Type B pancreatic cell (in vitro differentiated cells): Measurements from ENCODE around the gene CBLC. TPM values are rescaled to one million over a fixed set of nuclear protein-coding genes. Genes with fewer than 3 reads are reported as not detected.

Experiments
- DNase-seq: peaks from one replicate; pipeline ENCODE4 v3.0.0; 2021; ENCODE audit warnings: mixed read lengths; ENCODE audit not compliant: unreplicated experiment; ENCODE audit errors: extremely low spot score
- H3K27ac Mint-ChIP-seq: 2 replicates; pipeline ENCODE4 v1.8.0; 2021; ENCODE audit warnings: mild to moderate bottlenecking, mixed read lengths
- H3K27me3 Mint-ChIP-seq: 2 replicates; pipeline ENCODE4 v1.8.0; 2021; ENCODE audit warnings: mixed read lengths
- H3K36me3 Mint-ChIP-seq: 2 replicates; pipeline ENCODE4 v1.8.0; 2021; ENCODE audit warnings: mixed read lengths
- H3K4me1 Mint-ChIP-seq: one replicate; pipeline ENCODE4 v1.8.0; 2021; ENCODE audit warnings: mixed read lengths; ENCODE audit not compliant: unreplicated experiment
- H3K4me3 Mint-ChIP-seq: 2 replicates; pipeline ENCODE4 v1.8.0; 2021; ENCODE audit warnings: mild to moderate bottlenecking, mixed read lengths
- H3K9me3 Mint-ChIP-seq: 2 replicates; pipeline ENCODE4 v1.8.0; 2021; ENCODE audit warnings: mixed read lengths
- total RNA-seq: library from RNA; stranded (reverse); gene quantifications from 2 replicates; pipeline ENCODE4 v1.2.1, GENCODE V29; 2021; ENCODE audit warnings: low replicate concordance
- TF ChIP-seq, protein P1 (sequence below): fragments of 200-600 bp; sonication (generic); conservative IDR thresholded peaks from 2 replicates; pipeline ENCODE4 v1.5.0; 2021; ENCODE audit warnings: antibody characterized with exemption, mild to moderate bottlenecking

CBLC gene
- total RNA-seq, 1 donor from 2014 or later: 13.9 TPM

DNA sequence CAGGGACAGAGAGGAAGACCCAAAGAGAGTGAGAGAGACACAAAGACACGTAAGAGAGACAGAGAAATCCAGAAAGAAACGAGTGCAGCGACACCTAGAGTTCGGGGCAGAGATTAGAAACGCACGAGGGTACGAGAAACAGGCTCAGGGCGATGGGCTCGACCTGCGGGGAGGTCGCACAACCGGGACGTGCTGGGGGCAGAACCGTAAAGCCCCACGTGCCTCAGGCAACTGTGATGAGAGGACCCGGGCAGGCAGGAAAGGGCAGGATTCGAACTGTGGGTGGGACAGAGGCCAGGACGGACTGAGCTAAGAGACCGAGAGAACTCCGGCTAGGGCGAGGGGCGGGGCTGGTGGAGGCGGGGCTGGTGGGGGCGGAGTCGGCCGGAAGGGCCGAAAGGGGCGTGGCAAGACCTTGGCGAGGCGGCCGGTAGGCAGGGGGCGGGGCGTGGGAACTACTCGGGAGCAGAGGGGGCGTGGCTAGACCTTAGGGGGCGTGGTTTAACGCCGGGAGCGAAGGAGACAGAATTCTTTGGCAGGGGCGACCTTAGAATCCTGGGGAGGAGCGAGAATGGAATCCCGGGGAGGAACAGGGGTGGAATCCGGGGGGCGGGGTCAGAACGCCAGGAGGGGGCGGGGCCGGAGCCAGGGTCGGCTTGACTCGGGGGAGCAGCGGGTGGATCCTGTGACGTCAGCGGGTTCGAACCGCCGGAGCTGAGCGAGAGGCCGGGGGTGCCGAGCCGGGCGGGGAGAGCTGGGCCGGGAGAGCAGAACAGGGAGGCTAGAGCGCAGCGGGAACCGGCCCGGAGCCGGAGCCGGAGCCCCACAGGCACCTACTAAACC lies 68.1 kb downstream of the CBLC start, which contains the start of gene NECTIN2:
Gene NECTIN2 (plus strand): TSS at position 686 of the 843 bp plus-strand sequence. CDS start 229 bp downstream, outside the sequence.
- DNase-seq: peak; percentile 100
- no peaks in the 10 kb centered on the region for H3K9me3 Mint-ChIP-seq
- peaks cover 22% of the 10 kb centered on the region for H3K4me1 Mint-ChIP-seq
- TF ChIP-seq, protein P1, sequence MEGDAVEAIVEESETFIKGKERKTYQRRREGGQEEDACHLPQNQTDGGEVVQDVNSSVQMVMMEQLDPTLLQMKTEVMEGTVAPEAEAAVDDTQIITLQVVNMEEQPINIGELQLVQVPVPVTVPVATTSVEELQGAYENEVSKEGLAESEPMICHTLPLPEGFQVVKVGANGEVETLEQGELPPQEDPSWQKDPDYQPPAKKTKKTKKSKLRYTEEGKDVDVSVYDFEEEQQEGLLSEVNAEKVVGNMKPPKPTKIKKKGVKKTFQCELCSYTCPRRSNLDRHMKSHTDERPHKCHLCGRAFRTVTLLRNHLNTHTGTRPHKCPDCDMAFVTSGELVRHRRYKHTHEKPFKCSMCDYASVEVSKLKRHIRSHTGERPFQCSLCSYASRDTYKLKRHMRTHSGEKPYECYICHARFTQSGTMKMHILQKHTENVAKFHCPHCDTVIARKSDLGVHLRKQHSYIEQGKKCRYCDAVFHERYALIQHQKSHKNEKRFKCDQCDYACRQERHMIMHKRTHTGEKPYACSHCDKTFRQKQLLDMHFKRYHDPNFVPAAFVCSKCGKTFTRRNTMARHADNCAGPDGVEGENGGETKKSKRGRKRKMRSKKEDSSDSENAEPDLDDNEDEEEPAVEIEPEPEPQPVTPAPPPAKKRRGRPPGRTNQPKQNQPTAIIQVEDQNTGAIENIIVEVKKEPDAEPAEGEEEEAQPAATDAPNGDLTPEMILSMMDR: peak; percentile 80
- peak within 1 kb of the TSS; percentile 96 for H3K4me3 Mint-ChIP-seq
- no peaks in the 10 kb centered on the region for H3K36me3 Mint-ChIP-seq
- H3K27ac Mint-ChIP-seq: peak within 1 kb of the TSS; percentile 97
- H3K27me3 Mint-ChIP-seq: no peaks in the 10 kb centered on the region

DNA sequence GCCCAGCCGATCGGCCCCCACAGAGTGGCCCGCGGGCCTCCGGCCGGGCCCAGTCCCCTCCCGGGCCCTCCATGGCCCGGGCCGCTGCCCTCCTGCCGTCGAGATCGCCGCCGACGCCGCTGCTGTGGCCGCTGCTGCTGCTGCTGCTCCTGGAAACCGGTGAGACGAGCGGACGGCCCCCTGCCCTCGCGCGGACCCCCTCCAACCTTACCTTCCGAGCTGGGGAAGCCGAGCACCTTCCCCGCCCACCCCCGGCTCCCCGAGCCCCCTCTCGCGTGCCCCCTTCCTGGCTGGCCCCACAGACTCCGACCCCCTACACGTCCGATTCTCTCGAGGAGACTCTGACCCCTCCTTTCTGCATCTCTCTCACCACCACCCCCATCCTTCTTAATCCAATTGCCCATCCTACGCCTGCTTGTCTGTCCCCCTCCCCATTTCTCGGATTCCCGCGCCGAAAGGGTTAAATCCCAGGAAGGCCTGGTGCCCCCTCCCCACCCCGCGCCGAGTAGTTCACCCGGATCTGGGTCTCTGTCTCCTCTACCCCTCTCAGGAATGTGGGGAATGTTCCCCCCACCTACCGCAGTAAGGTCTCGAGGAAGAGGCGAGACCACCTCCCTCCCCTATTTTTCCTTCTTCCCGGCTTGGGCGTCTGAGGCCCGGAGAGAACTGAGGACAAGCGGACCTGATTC lies 68.9 kb downstream of the CBLC start:
- Mint-ChIP-seq H3K36me3 (no peaks in the 10 kb centered on the region), H3K27ac (peak overlapping the region; percentile 97), H3K9me3 (no peaks in the 10 kb centered on the region), H3K27me3 (no peaks in the 10 kb centered on the region), H3K4me1 (peaks cover 22% of the 10 kb centered on the region), H3K4me3 (peak overlapping the region; percentile 96)
- TF ChIP-seq, protein P1: no peak
- peak; percentile 86 for DNase-seq

DNA sequence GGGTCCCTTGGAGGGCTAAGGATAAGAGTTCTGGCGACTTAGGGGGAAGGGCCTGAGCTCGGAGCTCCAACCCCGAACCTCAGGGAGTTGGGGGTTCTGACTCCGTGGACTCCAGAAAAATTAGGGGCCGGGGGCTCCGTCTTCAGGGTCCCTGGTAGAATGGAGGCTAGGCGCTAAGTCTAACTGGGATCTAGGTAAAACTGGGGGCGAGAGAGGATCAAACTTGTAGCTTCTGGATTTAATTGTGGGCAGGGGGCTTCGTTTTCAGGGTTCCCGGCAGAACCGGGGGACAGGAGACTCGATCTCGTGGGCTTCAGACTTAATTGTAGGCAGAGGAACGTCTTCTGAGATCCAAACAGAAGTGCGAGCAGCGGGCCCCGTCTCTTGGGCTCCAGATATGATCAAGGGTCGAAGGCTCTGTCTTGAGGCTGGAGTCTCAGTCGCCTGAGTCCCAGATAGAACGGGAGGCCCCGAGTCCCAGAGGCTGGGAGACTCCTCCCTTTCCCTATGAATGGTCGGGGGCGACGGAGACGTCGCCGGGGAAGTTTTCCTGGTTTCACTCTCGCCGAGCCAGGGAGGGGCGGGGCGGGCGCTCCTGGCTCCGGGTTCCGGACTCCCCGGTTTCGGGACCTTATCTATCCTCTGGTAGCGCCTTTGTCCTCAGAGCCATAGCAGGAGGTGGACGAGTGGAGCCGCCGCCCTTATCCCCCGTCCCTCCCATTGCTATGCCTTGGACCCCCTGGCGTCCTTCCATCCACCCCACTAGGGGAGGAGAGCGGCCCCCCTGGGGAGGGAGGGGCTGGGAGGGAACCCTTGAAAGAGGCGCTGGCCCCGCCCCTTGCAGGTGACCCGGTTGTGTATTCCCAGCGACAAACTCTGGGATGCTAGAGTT lies 69.7 kb downstream of the CBLC start:
- TF ChIP-seq, protein P1: no peak
- peaks cover 2% of the 10 kb centered on the region for H3K36me3 Mint-ChIP-seq
- H3K9me3 Mint-ChIP-seq: no peaks in the 10 kb centered on the region
- peak; percentile 79 for DNase-seq
- H3K4me1 Mint-ChIP-seq: peaks cover 24% of the 10 kb centered on the region
- peak overlapping the region; percentile 97 for H3K27ac Mint-ChIP-seq
- H3K27me3 Mint-ChIP-seq: no peaks in the 10 kb centered on the region
- H3K4me3 Mint-ChIP-seq: peak overlapping the region; percentile 96

DNA sequence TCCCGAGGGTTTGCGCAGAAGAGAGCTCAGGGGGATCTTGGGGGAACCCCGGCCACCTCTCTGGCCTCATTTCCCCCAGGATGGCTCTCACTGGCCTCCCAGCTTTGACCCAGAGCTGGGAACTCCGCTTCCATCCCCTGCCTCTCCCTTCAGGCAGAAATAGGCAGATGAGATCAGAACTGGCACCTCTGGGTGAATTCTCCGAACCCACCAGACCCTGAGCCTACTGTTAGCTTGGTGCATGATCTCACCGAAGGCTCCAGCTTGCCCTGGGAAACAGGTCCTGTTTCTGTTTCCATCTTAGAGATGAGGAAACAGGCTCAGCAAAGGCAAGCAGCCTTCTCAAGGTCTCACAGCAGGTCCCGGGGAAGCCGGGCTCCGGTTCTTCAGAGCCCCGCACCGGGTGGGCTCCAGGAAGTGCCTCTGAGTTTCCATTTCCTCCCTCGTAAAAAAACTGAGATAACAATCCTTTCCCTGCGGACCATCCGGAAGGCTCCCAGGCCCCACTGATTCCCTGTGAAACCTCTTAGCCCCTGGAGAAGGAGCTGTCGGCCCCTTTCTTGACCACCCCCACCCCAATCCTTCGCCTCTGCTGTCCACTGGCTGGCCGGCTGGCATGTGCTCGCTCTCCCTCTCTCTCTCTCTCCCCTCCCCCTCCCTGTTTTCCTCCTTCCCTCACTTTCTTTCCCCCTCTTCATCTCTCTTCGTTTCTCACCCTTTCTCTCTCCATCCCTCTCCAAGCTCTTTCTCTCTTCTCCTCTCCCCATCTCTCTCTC lies 70.5 kb downstream of the CBLC start:
- Mint-ChIP-seq H3K27ac (peak overlapping the region; percentile 97), H3K36me3 (peaks cover 5% of the 10 kb centered on the region), H3K4me1 (peaks cover 27% of the 10 kb centered on the region), H3K9me3 (no peaks in the 10 kb centered on the region), H3K27me3 (no peaks in the 10 kb centered on the region), H3K4me3 (peak overlapping the region; percentile 96)
- TF ChIP-seq, protein P1: no peak
- DNase-seq: no peak
